ENCODE measurements around the gene ALDH1A3. TPM values are rescaled to one million over a fixed set of nuclear protein-coding genes. Genes with fewer than 3 reads are reported as not detected.

Gene ALDH1A3
- total RNA-seq, 1 experiment from 2014 or later, result 5,398 TPM

DNA sequence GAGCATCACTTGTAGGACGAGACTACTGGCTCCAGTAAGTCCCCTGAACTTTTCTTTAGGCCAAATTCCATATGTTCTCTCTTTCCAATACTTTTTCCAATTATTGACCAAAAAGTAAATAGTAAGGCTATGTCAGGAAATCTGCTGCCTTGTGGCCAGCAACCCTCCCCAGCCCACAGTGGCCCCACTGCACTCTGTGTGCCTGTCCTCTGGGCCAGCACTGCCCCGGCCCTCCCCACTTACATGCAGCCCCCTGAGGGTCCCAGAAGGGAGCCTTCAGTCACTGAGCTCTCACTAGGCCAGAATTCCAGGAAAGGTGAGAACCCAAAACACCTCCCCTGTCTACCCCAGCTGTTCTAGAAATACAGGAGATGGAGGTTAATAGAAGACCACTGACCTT lies 21.3 kb upstream of the ALDH1A3 start:
- H3K27ac ChIP-seq (ENCODE audit: low read length), result no peak overlapping the region
- H4K20me1 ChIP-seq (ENCODE audit: low read length), result no peaks in the 10 kb centered on the region
- H3K9me3 ChIP-seq (ENCODE audit: low read length), result no peaks in the 10 kb centered on the region
- intact Hi-C loops (cut with micrococcal nuclease), result no loop called here
- H3K27me3 ChIP-seq (ENCODE audit: low read length), result no peaks in the 10 kb centered on the region
- ChIA-PET CTCF (interaction anchor here (0.5 kb wide), 1 partner anchor 507 kb away, joined by 3 read pairs; no protein-coding TSS in a partner anchor), POLR2A (ENCODE audit: unreplicated experiment) (no interaction called here)
- no peaks in the 10 kb centered on the region for H3K9me2 ChIP-seq (replicated peaks; ENCODE audit: low read length)
- no peak overlapping the region for H2AFZ ChIP-seq (ENCODE audit: low read length)
- peaks cover 26% of the 10 kb centered on the region; the same call in 1 of the 2 replicates for H3K36me3 ChIP-seq (ENCODE audit: low read depth, low read length)
- H3K4me3 ChIP-seq (ENCODE audit: low read length), result no peak overlapping the region
- H3F3A ChIP-seq (ENCODE audit: low read length, unreplicated experiment), result no peaks in the 10 kb centered on the region
- TF ChIP-seq EZH2phosphoT487 (IDR thresholded peaks at IDR 0.05; ENCODE audit: borderline replicate concordance, low read length), result no peak
- TF ChIP-seq, protein P1, sequence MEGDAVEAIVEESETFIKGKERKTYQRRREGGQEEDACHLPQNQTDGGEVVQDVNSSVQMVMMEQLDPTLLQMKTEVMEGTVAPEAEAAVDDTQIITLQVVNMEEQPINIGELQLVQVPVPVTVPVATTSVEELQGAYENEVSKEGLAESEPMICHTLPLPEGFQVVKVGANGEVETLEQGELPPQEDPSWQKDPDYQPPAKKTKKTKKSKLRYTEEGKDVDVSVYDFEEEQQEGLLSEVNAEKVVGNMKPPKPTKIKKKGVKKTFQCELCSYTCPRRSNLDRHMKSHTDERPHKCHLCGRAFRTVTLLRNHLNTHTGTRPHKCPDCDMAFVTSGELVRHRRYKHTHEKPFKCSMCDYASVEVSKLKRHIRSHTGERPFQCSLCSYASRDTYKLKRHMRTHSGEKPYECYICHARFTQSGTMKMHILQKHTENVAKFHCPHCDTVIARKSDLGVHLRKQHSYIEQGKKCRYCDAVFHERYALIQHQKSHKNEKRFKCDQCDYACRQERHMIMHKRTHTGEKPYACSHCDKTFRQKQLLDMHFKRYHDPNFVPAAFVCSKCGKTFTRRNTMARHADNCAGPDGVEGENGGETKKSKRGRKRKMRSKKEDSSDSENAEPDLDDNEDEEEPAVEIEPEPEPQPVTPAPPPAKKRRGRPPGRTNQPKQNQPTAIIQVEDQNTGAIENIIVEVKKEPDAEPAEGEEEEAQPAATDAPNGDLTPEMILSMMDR (conservative IDR thresholded peaks at IDR 0.05; ENCODE audit: low read depth, low read length), result no peak
- no peak for TF ChIP-seq EZH2 (IDR thresholded peaks at IDR 0.05; ENCODE audit: low read length, unreplicated experiment)
- no TSS peak for BruUV-seq (replicated peaks)
- H3K4me2 ChIP-seq (ENCODE audit: low read length), result no peak overlapping the region
- no peak for DNase-seq
- no peaks in the 10 kb centered on the region for H3K4me1 ChIP-seq (ENCODE audit: insufficient read depth, low read length)
- H3K9ac ChIP-seq (ENCODE audit: low read length), result no peak overlapping the region
- ATAC-seq, result no peak
- peaks cover 16% of the 10 kb centered on the region for H3K79me2 ChIP-seq (ENCODE audit: low read length)

DNA sequence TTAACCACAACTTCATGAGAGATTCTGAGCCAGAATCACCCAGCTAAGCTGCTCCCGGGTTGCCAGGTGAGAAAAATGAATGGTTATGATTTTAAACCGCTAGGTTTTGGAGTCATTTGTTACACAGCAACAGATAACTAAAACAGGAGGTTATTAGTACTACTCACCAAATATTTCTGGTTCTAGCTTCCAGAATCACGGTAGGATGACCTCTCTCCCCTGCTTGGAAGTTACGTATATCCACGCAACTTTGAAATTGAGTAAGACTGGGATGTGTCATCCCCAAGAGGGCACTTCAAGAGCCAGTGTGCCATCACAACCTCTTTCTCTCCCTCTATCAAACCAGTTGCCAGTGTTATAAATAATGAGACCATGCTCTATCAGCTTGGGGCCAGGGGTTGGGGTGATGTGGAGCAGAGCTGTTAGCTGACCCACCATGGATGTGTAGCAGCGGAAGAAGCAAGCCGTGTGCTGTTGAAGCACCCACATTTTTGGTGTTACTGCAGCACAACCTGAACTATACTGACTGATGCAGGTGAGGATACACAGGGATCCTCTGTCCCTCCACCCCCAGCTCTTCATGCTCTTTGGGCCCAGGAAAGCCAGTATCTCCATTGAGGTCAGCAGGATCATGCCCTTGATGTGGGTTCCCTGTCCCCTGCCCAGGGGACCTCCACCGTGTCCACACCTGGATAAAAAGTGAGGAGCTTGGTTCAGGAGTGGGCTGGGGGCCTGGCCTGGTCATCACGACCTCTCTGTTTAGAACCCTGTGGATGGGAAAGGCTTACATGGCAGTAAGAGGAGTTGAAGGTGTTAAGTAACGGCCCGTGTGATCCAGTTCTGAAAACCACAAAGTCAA lies 19.4 kb upstream of the ALDH1A3 start:
- H4K20me1 ChIP-seq (ENCODE audit: low read length), result no peaks in the 10 kb centered on the region
- H3F3A ChIP-seq (ENCODE audit: low read length, unreplicated experiment), result no peaks in the 10 kb centered on the region
- H3K36me3 ChIP-seq (ENCODE audit: low read depth, low read length), result peaks cover 11% of the 10 kb centered on the region; the same call in 1 of the 2 replicates
- no peak overlapping the region for H3K27ac ChIP-seq (ENCODE audit: low read length)
- H3K4me2 ChIP-seq (ENCODE audit: low read length), result no peak overlapping the region
- H3K9me2 ChIP-seq (replicated peaks; ENCODE audit: low read length), result no peaks in the 10 kb centered on the region
- no peak overlapping the region for H3K4me3 ChIP-seq (ENCODE audit: low read length)
- no peak for ATAC-seq
- POLR2A ChIA-PET (ENCODE audit: unreplicated experiment), result interaction anchor here (0.6 kb wide), 1 partner anchor 212 kb away, joined by 5 read pairs; no protein-coding TSS in a partner anchor
- TF ChIP-seq EZH2phosphoT487 (IDR thresholded peaks at IDR 0.05; ENCODE audit: borderline replicate concordance, low read length), result no peak
- TF ChIP-seq, protein P1 (conservative IDR thresholded peaks at IDR 0.05; ENCODE audit: low read depth, low read length), result no peak
- no peak for TF ChIP-seq EZH2 (IDR thresholded peaks at IDR 0.05; ENCODE audit: low read length, unreplicated experiment)
- no peaks in the 10 kb centered on the region for H3K79me2 ChIP-seq (ENCODE audit: low read length)
- CTCF ChIA-PET, result no interaction called here
- H3K9me3 ChIP-seq (ENCODE audit: low read length), result no peaks in the 10 kb centered on the region
- H2AFZ ChIP-seq (ENCODE audit: low read length), result no peak overlapping the region
- no peak for DNase-seq
- H3K9ac ChIP-seq (ENCODE audit: low read length), result no peak overlapping the region
- no peaks in the 10 kb centered on the region for H3K27me3 ChIP-seq (ENCODE audit: low read length)
- intact Hi-C loops (cut with micrococcal nuclease), result no loop called here
- no peaks in the 10 kb centered on the region for H3K4me1 ChIP-seq (ENCODE audit: insufficient read depth, low read length)
- no TSS peak for BruUV-seq (replicated peaks)

Measured in PC-3 (cell line).